Left renal cortex interstitium (tissue), 4 donors: ENCODE results near the gene MEP1A. TPM values are rescaled to one million over a fixed set of nuclear protein-coding genes. Genes with fewer than 3 reads are reported as not detected.
A peak's percentile ranks its signal among the peaks of the same experiment; 100 is the strongest.
"Not testable (repeated sequence)": the region's sequence is repeated elsewhere in the genome, so short reads cannot be mapped to it uniquely, and the experiment has no call there.

Source experiments
- DNase-seq, 4 donors: peaks; one replicate each; pipeline ENCODE4 v3.0.0-alpha.2; 2013; ENCODE audit warnings: low read depth in 4 of 4, low spot score in 2 of 4, missing footprints in 1 of 4
- polyA plus RNA-seq, 4 donors: library from polyadenylated mRNA; unstranded; fragments of 120-200 nt; gene quantifications; one replicate each; pipeline ENCODE4 v1.2.1, GENCODE V29; 2013; ENCODE audit not compliant: insufficient read length in 4 of 4

The MEP1A gene
- polyA plus RNA-seq, 4 donors = 0.07 TPM; not detected in 3

DNA sequence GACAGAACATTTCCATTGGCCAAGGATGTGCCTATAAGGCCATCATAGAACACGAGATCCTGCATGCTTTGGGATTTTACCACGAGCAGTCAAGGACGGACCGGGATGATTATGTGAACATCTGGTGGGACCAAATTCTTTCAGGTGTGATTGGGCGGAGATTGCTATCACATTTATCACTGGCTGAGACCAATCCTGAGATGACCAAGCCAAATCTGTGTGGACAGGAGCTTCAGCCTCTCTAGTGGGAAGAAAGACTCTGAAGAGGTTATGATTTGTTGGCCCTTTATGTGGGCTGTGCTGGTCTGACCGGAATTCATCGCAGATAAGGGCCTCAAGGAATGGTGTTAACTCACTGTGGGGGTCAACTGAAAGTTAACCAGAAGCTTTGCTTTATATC, 26.4 kb downstream of the MEP1A start:
- DNase-seq = no peak

DNA sequence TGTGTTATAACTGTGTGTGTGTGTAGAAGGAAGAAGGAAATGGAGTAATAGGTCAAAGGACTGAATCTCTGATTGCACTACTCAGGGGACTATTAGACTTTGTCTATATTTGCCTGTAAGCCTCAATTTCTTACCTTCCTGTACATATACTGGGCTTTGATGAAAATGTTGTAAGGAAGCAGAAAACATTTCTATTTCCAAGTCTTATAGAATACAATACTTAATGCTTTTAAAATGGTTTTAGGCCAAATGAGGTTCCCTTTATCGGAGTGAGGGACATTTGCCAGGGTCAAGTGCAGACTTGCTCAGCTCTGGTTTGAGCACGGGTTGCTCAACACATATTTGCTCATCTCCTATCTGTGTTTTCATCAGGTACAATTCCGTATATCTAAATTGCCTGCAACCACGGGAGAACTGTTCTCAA, 28.3 kb downstream of the MEP1A start:
- DNase-seq = no peak

DNA sequence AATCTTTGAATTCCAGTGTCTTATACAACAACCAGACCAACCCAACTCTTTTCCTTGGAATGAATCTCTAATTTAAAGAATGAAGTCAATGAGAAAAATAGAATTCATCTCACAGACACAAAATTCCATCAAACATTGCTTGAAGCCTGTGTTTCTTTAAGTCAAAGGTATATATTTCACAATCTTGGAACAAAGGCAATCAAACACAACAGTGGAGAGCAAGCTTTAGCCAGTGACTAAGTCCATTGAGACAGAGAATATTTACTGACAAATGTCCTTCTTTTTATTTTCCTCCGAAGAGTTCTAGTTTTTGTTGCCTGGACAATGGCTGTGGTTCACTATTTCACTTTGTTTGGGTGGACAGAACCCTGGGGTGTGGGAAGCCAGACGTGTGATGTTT, 35.8 kb downstream of the MEP1A start:
- no peak for DNase-seq

DNA sequence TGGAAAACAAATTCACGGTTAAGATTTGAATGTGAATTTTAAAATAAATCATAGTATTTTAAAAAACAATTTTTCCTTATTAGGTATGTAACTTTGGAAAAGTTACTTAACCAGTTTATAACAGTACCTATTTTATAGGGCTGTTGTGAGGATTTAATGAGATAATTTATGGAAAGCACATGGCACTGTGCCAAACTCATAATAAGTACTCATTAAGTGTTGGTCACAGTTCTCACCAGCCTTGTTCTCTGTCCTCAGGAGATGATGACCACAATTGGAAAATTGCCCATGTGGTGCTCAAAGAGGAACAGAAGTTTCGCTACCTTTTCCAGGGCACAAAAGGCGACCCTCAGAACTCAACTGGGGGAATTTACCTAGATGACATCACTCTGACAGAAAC, 39.6 kb downstream of the MEP1A start:
- DNase-seq = no peak

DNA sequence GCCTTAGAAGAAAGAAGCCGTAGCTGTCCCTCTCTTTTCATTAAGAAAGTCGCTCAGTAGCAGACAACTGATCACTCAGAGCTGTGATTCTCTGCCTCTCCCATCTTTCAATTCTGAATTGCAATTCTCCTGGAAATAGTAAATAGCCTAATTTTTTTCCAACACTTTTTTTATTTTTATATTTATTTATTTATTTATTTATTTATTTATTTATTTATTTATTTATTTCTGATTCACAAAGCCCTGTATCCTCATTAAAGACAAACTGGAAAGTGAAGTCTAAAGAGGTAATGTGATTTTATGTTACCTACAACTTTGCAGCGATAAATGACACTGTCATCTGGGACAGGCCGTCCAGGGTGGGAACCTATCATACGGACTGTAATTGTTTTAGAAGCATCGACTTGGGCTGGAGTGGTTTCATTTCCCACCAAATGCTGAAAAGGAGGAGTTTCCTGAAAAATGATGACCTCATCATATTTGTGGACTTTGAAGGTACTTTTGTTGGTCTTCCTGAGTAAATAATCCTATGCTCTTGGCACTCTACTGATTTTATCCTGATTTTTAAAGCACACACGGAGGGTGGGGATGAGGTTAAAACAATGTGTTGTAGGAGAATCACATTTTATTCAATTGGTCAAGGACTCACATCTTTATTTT, 41.2 kb downstream of the MEP1A start:
- not testable (repeated sequence) for DNase-seq

DNA sequence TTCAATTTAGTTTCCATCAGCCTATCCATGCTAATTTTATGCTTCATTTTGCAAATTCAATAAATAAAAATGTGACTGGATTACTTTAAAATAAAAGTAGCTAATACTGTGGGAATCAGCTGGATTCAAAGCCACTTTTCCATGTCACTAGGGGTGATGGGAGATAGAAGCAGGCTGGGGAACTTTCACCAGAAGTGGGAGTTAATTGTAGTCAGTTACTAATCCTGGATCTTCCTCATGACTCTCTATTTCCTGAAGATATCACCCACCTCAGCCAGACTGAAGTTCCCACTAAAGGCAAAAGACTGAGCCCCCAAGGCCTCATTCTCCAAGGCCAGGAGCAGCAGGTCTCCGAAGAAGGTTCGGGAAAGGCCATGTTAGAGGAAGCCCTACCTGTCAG, 41.8 kb downstream of the MEP1A start:
- not testable (repeated sequence) for DNase-seq

DNA sequence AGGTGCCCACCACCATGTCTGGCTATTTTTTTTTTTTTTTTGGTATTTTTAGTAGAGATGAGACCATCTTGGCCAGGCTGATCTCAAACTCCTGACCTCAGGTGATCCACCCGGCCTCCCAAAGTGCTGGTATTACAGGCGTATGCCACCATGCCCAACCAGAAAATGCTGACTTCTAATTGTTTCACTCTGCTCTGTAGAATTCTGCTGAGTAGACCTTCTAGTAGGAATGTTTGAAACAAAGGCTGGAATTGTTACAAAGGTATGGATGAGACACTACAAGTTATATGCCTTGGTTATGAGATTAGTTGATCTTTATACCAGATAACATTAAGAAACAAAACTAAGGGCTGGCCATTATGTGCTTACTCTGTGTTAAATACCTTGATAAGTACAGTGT, 44.8 kb downstream of the MEP1A start:
- no peak for DNase-seq

DNA sequence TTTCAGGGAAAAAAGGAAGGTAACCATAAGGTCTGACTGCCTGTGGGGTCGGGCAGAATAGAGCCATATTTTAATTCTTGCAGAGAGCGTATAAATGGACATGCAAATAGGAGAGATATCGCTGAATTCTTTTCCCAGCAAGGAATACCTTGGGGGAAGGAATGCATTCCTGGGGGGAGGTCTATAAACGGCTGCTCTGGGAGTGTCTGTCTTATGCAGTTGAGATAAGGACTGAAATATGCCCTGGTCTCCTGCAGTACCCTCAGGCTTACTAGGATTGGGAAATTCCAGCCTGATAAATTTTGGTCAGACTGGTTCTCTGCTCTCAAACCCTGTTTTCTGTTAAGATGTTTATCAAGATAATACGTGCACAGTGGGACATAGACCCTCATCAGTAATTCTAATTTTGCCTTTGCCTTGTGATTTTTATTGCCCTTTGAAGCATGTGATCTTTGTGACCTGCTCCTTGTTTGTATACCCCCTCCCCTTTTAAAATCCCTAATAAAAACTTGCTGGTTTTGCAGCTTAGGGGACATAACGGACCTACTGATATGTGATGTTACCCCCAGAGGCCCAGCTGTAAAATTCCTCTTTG, 49.2 kb downstream of the MEP1A start:
- not testable (repeated sequence) for DNase-seq

DNA sequence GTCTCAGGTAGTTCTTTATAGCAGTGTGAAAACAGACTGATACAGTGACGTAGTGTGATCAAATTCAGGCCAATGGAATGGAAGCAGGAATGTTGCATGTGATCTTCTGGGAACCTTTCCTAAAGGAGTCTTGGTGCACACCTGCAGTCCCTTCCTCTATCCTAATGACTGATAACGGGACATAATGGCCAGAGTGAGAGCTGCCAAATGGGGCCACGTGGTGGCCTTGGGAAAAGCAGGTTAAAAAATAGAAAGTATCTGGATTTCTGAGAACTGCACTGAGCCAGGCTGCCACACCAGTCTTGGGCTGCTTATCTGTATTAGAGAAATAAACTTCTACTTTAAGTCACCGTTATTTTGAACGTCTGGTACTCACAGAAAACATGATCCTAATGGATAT, 51.9 kb downstream of the MEP1A start:
- no peak for DNase-seq

DNA sequence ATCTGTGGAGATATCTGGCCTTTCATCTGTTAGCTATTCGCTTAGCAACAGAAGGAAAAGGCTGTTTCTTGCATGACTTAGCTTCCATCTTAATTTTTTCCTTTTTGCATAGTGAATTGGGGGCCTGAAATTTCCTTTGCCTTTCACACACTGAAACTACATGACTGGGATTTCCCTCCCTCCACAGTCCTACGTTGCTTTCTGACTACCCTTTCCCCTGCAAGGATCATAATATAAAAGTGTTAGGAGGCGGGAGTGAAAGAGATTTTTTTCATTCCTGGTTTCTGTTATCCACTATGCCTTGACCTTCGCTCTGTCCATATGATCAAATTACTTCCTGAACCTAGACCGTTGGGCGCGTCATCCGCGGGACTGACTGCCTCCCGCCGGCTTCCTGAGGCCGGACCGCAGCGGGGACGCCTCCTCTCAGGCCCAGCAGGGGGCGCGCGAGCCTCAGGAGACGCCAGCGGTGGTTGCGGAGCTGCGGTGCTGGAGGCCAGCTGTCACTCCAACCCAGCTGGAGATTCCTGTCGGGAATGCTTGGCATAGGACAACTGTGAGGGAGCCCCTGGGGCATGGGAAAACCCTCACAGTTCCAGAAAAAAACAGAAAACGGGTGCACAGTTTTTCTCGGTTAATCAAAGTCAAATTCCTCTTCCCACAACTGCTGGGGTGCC, 55.6 kb downstream of the MEP1A start:
- peak; percentile 37 to 72 (median 62) for DNase-seq

DNA sequence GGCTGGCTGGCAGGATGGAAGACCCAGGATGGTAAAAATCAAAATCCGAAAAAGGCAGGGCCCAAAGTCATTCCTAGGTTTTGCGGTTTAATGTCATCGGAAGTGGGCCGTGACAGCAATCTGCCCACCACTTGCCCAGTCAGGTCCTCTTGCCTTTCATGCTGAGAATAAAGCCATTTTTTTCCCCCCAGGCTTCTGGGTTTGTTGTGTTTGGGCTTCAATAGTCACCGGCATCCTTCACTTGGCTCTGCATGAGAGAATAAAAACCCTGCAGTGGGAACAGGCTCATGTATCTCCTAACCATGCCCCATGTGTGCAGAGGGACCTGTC, 56.1 kb downstream of the MEP1A start:
- DNase-seq = no peak

DNA sequence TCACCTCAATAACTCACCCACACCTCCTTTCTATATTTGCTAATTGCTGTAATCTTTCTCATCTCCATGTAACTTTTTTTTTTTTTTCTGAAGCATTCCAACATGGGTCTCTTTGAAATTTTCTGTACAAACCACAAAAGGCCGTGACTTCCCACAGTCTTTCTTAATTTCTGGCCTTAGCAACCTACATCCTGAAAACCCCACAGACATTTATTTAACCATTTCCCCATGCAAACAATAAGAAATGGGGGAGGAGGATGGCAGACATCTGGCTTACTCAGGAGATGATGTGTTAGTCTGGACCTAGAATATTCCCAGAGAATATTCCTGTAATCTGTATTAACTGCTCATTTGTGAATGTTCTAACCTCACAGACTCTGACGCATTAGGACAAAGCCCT, 57.6 kb downstream of the MEP1A start:
- no peak for DNase-seq

DNA sequence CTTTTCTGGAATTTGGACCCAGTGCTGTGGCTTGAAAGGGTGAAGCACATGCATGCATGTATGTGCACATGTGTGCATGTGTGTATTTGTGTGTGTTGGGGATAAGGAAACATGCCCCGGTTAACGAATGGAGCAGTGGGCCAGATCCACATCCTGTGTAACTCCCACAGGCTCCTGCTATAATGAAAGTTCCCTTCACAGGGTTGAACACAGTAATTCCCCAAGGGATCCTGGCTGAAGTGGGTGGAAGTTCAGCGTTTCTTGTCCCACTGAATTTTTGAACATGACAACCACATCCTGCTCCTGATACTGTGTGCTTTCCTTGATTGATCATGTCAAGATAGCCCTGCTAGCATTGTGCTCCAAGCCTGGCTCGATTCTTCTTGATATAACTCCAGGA, 58.4 kb downstream of the MEP1A start:
- not testable (repeated sequence) for DNase-seq

DNA sequence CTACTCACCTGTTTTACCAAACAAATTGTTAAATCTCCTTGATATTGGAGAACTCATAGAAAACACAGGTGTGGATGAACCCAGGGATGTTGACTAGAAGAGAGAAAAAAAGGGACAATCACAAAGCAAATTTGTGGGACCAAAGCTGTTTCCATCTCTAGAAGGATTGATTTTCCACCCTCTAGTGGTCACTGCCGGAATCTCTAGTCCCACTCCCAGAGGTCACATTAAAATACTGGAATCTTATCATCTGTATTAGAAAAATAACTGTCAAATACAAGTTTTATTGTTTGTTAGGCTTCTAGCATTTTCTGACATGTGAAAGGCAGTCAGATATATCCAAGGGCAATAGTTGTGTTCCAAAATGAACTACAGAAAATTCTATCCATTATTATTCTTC, 62.8 kb downstream of the MEP1A start:
- DNase-seq = not testable (repeated sequence)

DNA sequence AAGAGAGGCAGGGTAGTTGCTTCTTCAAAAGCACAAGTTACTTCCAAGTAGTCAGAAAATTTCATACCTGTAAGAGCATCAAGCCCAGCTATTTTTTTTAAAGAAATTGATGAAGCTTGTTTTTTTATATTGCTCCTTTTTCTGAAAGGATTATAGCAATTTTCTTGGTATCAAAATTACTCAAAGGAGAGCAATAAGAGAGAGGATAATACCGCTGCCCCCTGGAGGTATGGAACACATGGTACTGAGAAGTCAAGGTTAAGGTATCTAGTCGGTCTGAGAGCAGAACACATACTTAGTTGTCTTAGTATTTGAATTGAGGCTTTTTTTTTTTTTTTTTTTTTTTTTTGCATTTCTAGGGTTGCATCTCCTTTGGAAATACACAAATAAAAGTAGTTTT, 69.2 kb downstream of the MEP1A start:
- no peak for DNase-seq

DNA sequence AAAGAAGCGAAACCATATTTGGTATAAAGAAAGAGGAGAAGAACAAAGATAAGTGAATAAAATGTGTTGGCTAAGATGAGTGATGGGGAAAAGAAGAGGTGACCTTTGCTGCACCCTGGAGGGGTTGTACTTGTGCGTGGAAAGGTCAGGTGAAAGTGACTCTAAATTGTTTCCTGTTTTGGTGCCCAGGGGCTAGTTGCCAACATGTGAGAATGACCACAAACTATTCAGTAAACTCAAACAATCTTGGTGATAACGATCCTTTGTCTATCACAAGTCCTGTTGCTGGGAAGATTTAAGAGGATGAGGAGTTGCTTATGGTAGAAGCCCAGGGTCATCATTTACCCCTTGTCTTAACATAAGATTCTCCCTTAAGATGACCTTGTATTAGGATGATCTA, 70.6 kb downstream of the MEP1A start:
- DNase-seq = no peak

DNA sequence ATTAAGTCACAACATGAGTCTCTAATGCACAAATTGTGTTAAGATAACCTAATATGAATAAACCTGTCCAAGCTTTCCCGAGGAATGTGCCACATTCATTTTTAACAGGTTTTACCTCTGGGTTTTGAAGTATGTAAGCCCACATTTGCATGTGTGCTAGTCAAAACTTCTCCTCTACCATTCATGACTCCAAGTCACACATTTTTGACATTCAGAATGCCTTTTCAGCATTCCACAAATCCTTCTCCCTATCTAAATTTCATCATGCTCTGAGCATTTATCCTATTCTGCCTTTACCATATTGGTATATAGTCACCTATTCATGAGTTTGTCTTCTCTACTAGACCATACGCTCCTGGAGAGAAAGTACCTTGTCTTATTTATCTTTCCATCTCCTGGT, 72.0 kb downstream of the MEP1A start:
- DNase-seq = no peak

DNA sequence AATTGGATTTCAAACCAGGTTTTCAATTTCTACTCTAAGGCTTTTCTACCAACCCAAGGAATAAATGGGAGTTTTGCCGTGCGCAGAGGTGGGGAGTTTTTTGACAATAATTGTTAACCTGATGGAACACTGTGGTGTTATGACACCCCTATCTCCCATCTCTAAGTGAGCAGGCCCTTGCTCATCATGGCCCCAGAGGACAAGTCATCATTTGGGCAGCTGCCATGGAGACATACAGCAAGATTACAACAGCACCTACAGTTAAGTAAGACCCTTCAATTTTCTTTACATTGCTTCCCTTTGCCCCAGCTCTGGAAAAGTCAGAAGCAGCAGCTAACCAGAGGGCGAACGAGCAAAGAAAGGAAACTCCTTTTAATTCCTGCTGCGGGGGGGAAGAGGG, 74.2 kb downstream of the MEP1A start:
- DNase-seq = no peak

DNA sequence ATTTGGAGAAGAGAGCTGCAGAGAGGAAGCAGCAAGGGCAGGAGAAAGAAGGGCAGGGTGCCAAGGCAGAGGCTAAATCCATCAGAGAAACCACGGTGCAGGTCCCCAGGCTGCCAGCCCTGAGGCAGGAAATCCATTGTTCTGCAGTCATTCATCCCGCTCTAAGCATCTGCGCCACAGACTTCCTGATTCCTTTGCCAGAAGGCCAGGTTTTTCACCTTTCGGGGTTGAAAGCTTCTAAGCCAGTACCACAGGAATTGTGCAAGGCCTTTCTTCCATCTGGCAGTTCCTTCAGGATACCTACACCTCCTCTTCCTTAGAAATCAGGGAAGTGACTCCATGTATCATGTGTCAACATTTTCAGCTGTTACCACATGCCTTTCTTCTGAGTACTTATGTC, 82.9 kb downstream of the MEP1A start:
- DNase-seq = no peak

DNA sequence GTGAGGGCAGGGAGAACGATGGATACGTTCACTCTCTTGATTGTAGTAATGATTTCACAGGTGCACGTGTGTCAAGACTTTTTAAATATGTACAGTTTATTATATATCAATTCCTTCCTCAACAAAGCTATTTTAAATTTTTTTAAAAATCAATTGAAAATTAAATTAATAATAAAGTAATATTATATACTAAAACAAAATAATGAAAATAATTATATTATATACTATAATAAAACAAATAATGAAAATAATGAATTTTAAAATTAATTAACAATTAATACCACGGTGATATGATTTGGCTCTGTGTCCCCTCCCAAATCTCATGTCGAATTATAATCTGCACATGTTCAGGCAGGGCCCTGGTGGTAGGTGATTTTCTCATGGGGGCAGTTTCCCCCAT, 85.8 kb downstream of the MEP1A start:
- no peak for DNase-seq

DNA sequence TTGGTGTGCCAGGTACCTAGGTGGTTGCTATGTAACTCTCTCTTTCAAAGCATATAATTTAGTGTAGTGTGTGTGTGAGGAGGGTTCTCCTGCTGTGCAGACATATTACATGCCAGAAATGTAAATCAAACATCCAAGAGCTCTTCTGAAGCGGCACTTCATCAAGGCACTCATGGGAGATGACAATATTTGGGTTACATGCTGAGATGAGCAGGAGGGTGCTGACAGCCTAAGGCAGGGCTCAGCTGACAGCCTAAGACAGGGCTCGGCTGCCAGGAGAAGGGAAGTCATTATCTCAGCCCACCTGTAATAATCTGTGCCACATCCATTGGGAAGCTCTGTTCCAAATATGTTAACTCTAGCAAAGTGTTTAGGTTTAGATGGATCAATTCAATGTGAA, 89.5 kb downstream of the MEP1A start:
- DNase-seq = no peak

DNA sequence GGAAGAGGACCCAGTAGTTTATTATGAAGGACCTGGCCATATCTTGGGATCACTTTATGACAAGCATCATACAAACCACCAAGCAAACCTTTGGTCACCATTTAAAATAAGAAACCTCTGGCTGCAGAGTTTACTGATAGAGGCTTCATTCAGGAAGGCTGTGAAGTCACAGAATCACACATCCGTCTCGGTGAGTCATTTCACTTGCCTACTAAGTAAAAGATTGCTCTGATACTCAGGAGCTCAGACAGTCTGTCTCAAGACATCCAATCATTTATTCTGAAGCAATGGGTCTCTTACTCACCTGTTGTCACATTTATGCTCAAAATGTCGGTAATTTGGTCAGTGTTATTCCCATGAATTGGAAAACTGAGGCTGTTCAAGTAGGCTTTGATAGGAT, 94.8 kb downstream of the MEP1A start:
- DNase-seq = no peak
